ENCODE measurements around the gene GFY. TPM values are rescaled to one million over a fixed set of nuclear protein-coding genes. Genes with fewer than 3 reads are reported as not detected.

The GFY gene
- total RNA-seq, 4 donors from 2014 or later, result not detected

DNA sequence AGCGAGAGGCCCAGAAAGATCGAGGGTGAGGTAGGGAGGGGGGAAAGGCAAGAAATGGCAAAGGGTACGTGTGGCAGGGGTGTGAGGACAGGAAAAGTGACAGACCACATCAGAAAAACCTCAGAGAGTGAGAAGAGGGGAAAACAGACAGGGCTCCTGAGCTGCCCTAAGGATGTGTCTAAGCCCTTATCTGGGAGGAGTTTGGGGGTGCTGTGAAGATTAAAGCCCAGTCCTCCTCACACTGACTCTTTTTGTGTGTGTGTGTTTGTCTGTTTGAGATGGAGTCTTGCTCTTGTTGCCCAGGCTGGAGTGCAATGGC is 1.2 kb upstream of the GFY start:
- in situ Hi-C loops (cut with MboI; ENCODE audit: low pct_ligation_motif_present in 1 of 4, low pct_unique_long_range_greater_than_20kb in 1 of 4, low sequenced_read_pairs in 3 of 4), result no loop called here
- peaks cover 9 to 38% (median 29%) of the 10 kb centered on the region in 4 donors for H3K4me1 ChIP-seq
- no peaks in the 10 kb centered on the region for H3K9me3 ChIP-seq
- H3K4me3 ChIP-seq, result no peak overlapping the region
- no peak overlapping the region for H3K27ac ChIP-seq
- no peaks in the 10 kb centered on the region for H3K36me3 ChIP-seq
- intact Hi-C loops (cut with DNase I; ENCODE audit: low total_unique reads), result no loop called here
- TF ChIP-seq, protein P1, sequence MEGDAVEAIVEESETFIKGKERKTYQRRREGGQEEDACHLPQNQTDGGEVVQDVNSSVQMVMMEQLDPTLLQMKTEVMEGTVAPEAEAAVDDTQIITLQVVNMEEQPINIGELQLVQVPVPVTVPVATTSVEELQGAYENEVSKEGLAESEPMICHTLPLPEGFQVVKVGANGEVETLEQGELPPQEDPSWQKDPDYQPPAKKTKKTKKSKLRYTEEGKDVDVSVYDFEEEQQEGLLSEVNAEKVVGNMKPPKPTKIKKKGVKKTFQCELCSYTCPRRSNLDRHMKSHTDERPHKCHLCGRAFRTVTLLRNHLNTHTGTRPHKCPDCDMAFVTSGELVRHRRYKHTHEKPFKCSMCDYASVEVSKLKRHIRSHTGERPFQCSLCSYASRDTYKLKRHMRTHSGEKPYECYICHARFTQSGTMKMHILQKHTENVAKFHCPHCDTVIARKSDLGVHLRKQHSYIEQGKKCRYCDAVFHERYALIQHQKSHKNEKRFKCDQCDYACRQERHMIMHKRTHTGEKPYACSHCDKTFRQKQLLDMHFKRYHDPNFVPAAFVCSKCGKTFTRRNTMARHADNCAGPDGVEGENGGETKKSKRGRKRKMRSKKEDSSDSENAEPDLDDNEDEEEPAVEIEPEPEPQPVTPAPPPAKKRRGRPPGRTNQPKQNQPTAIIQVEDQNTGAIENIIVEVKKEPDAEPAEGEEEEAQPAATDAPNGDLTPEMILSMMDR (IDR thresholded peaks at IDR 0.05), result no peak
- no peak for TF ChIP-seq POLR2A (IDR thresholded peaks at IDR 0.05)
- TF ChIP-seq POLR2AphosphoS5 (IDR thresholded peaks at IDR 0.05), result no peak
- no peak for TF ChIP-seq EP300 (IDR thresholded peaks at IDR 0.05; ENCODE audit: low read depth)
- 0 to 12% methylated on average over 3 of the region's 3 CpGs for WGBS, 2 donors (ENCODE audit: low coverage in 1 of 2)
- DNase-seq, result no peak
- H3K27me3 ChIP-seq, result peaks cover 100% of the 10 kb centered on the region

DNA sequence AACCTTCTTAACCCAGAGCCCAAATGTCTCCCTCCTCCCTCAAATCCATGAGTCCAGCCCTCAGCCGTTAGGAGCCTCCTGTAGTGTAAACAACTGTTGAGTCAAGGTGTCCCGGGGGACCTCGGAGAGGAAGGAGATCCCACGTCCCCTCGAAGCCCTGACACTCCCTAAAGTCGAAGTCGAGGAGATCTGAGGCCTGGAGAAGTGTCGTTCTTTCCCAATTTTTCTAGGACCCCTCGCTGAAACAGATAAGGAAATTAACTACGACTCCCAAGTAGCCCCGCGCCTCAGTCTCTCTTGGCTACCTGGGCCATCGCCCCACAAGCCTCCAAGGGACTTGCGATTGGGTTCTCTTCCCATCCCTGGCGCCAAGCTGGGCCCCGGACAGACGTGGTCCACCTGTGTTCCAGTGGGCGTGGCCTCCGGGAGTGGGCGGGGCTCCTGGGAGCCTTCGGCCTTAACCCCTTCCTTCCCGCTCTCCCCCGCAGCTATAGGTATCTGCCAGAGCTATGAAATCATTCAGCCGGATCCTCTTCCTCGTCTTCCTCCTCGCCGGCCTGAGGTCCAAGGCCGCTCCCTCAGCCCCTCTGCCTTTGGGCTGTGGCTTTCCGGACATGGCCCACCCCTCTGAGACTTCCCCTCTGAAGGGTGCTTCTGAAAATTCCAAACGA is 869 bp downstream of the GFY start:
- in situ Hi-C loops (cut with MboI; ENCODE audit: low pct_ligation_motif_present in 1 of 4, low pct_unique_long_range_greater_than_20kb in 1 of 4, low sequenced_read_pairs in 3 of 4), result no loop called here
- WGBS, 2 donors (ENCODE audit: low coverage in 1 of 2), result 6% methylated on average over 30 of the region's 30 CpGs; no CpG with 5 or more reads in 1 of the 2 donors
- H3K27me3 ChIP-seq, result peaks cover 100% of the 10 kb centered on the region

DNA sequence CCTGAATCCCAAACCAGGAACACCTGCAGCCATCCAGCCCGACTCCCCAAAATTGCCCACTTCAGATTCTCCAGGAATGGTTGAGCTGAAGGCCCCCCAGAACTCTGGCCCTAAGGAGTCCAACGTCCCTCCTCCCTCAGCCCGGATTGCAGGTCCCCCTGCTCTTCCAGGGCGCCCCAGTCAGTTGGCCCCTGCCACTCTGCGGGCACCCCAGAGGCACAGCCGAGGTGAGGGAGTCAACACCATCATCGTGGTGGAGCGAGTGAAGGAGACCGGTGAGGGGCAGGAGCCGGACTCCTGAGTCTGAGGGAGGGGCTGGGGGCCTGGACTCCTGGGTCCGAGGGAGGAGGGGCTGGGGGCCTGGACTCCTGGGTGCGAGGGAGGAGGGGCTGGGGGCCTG is 2.2 kb downstream of the GFY start:
- in situ Hi-C loops (cut with MboI; ENCODE audit: low pct_ligation_motif_present in 1 of 4, low pct_unique_long_range_greater_than_20kb in 1 of 4, low sequenced_read_pairs in 3 of 4) (no loop called here), intact Hi-C loops (cut with DNase I; ENCODE audit: low total_unique reads) (no loop called here)
- peaks cover 100% of the 10 kb centered on the region for H3K27me3 ChIP-seq
- DNase-seq, result no peak
- H3K4me3 ChIP-seq, result no peak overlapping the region
- H3K36me3 ChIP-seq, result no peaks in the 10 kb centered on the region
- TF ChIP-seq POLR2AphosphoS5 (IDR thresholded peaks at IDR 0.05) (no peak), EP300 (IDR thresholded peaks at IDR 0.05; ENCODE audit: low read depth) (no peak)
- TF ChIP-seq, protein P1 (IDR thresholded peaks at IDR 0.05), result no peak
- H3K9me3 ChIP-seq, result no peaks in the 10 kb centered on the region
- WGBS, 2 donors (ENCODE audit: low coverage in 1 of 2), result 54% methylated on average over 12 of the region's 12 CpGs; no CpG with 5 or more reads in 1 of the 2 donors
- peaks cover 6 to 27% (median 22%) of the 10 kb centered on the region in 4 donors for H3K4me1 ChIP-seq
- H3K27ac ChIP-seq, result no peak overlapping the region

More for the DNA sequence above, 869 bp downstream of the GFY start:
- no peak for TF ChIP-seq POLR2A (IDR thresholded peaks at IDR 0.05)
- no peak for TF ChIP-seq EP300 (IDR thresholded peaks at IDR 0.05; ENCODE audit: low read depth)
- TF ChIP-seq, protein P1 (IDR thresholded peaks at IDR 0.05), result no peak
- no peak for TF ChIP-seq POLR2AphosphoS5 (IDR thresholded peaks at IDR 0.05)
- H3K36me3 ChIP-seq, result no peaks in the 10 kb centered on the region
- H3K4me1 ChIP-seq, result peaks cover 9 to 36% (median 27%) of the 10 kb centered on the region in 4 donors
- H3K4me3 ChIP-seq, result no peak overlapping the region
- no peak for DNase-seq
- no peaks in the 10 kb centered on the region for H3K9me3 ChIP-seq
- no peak overlapping the region for H3K27ac ChIP-seq
- intact Hi-C loops (cut with DNase I; ENCODE audit: low total_unique reads), result no loop called here

DNA sequence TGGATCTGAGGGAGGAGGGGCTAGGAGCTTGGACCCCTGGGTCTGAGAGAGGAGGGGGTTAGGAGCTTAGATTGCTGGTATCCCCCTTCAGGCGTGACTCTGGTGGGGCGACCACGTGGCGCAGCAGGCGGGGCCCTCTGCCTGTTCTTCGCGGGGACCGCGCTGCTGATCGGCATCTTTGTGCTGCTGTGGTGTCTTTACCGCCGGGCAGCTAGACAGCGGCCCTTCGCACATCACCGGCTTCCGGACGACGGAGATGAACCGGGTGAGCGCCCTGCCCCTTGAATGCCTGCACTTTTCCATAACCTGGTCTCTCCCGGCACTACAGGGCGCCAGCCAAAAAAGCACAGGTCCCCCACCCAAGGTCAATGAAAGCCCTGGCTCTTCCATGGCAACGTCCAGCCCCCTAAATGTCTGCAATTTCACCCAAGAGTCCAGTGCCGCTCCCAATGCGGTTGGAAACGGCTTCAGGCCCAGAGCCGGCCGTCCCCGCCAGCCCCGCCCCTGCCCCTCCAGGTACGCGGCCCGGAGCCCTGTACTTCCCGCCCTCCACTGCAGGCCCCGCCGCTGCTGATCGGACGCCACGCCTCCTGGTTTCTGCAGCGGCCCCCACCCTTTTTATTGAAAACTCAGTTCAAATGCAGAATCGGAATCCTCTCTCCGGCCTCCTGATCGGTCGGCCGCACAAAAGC is 2.8 kb downstream of the GFY start:
- no peak overlapping the region for H3K27ac ChIP-seq
- H3K9me3 ChIP-seq, result no peaks in the 10 kb centered on the region
- TF ChIP-seq POLR2A (IDR thresholded peaks at IDR 0.05) (no peak), POLR2AphosphoS5 (IDR thresholded peaks at IDR 0.05) (no peak), EP300 (IDR thresholded peaks at IDR 0.05; ENCODE audit: low read depth) (no peak)
- TF ChIP-seq, protein P1 (IDR thresholded peaks at IDR 0.05), result no peak
- peaks cover 6 to 20% (median 16%) of the 10 kb centered on the region in 4 donors for H3K4me1 ChIP-seq
- 3% methylated on average over 44 of the region's 45 CpGs; no CpG with 5 or more reads in 1 of the 2 donors for WGBS, 2 donors (ENCODE audit: low coverage in 1 of 2)
- intact Hi-C loops (cut with DNase I; ENCODE audit: low total_unique reads) (no loop called here), in situ Hi-C loops (cut with MboI; ENCODE audit: low pct_ligation_motif_present in 1 of 4, low pct_unique_long_range_greater_than_20kb in 1 of 4, low sequenced_read_pairs in 3 of 4) (no loop called here)
- H3K4me3 ChIP-seq, result peak overlapping the region in 1 of 4 donors; percentile 12
- H3K36me3 ChIP-seq, result no peaks in the 10 kb centered on the region
- DNase-seq, result no peak
- peaks cover 100% of the 10 kb centered on the region for H3K27me3 ChIP-seq
